Fibroblast of gingiva (primary cell): ENCODE results near the gene PPDPF.
"Not testable (repeated sequence)": the region's sequence is repeated elsewhere in the genome, so short reads cannot be mapped to it uniquely, and the experiment has no call there.

Source experiments
- DNase-seq: peaks from one replicate; pipeline ENCODE4 v3.0.0-alpha.2; 2011; ENCODE audit warnings: low read depth

Gene PPDPF

GRCh38 chr20:63551068-63551467, 30.5 kb downstream of the PPDPF start:
- peak; percentile 18 for DNase-seq

GRCh38 chr20:63552481-63553249, 32.1 kb downstream of the PPDPF start:
- DNase-seq: no peak

GRCh38 chr20:63553251-63553932, 32.8 kb downstream of the PPDPF start:
- DNase-seq: peak; percentile 80

GRCh38 chr20:63553933-63554290, 33.3 kb downstream of the PPDPF start, which contains the start of gene FNDC11:
TSS of gene FNDC11 (plus strand) at chr20:63554159. CDS start at chr20:63555664, 1,505 bp downstream.
- DNase-seq: no peak

- DNase-seq: no peak
These were observed 34.1 kb downstream of the PPDPF start for GRCh38 chr20:63554361-63555278.

GRCh38 chr20:63555661-63556381, 35.3 kb downstream of the PPDPF start:
- no peak for DNase-seq

GRCh38 chr20:63556873-63557478, 36.4 kb downstream of the PPDPF start:
- no peak for DNase-seq

- DNase-seq: no peak
These were observed 36.9 kb downstream of the PPDPF start for GRCh38 chr20:63557481-63557891.

GRCh38 chr20:63558804-63559484, 38.4 kb downstream of the PPDPF start:
- no peak for DNase-seq

GRCh38 chr20:63559485-63560332, 39.1 kb downstream of the PPDPF start:
- not testable (repeated sequence) for DNase-seq

- no peak for DNase-seq
These were observed 39.8 kb downstream of the PPDPF start for GRCh38 chr20:63560333-63560805.

- no peak for DNase-seq
These were observed 40.5 kb downstream of the PPDPF start for GRCh38 chr20:63560856-63561609.

- no peak for DNase-seq
These were observed 41.2 kb downstream of the PPDPF start for GRCh38 chr20:63561624-63562396.

GRCh38 chr20:63562461-63563224, 42.1 kb downstream of the PPDPF start:
- no peak for DNase-seq

- DNase-seq: no peak
These were observed 42.8 kb downstream of the PPDPF start for GRCh38 chr20:63563225-63563935.

- DNase-seq: no peak
These were observed 43.7 kb downstream of the PPDPF start for GRCh38 chr20:63564036-63564810.
